SIG-M5 treated with dmso at 0.1 percent for 504 hours (cell line): ENCODE measurements around the gene TMEM184A.
A peak's percentile ranks its signal among the peaks of the same experiment; 100 is the strongest.
"Not testable (repeated sequence)": the region's sequence is repeated elsewhere in the genome, so short reads cannot be mapped to it uniquely, and the experiment has no call there.

Experiments used
- DNase-seq: peaks from one replicate; lab custom pipeline; 2025; ENCODE audit not compliant: unreplicated experiment; lab: John Stamatoyannopoulos, UW

TMEM184A gene

GRCh38 chr7:1529383-1530116, 26.5 kb downstream of the TMEM184A start:
- no peak for DNase-seq

- peak; percentile 11 for DNase-seq
Measured at GRCh38 chr7:1526271-1526754, 29.7 kb downstream of the TMEM184A start.

GRCh38 chr7:1525409-1525808, 30.6 kb downstream of the TMEM184A start:
- no peak for DNase-seq

- DNase-seq: no peak
Measured at GRCh38 chr7:1523844-1524243, 32.2 kb downstream of the TMEM184A start.

GRCh38 chr7:1523208-1523607, 32.8 kb downstream of the TMEM184A start:
- no peak for DNase-seq

- DNase-seq: no peak
Measured at GRCh38 chr7:1521456-1521855, 34.5 kb downstream of the TMEM184A start.

- peak; percentile 25 for DNase-seq
Measured at GRCh38 chr7:1520539-1521234, 35.3 kb downstream of the TMEM184A start.

GRCh38 chr7:1519322-1519922, 36.6 kb downstream of the TMEM184A start:
- DNase-seq: not testable (repeated sequence)

- DNase-seq: no peak
Measured at GRCh38 chr7:1516586-1517251, 39.3 kb downstream of the TMEM184A start.

- DNase-seq: not testable (repeated sequence)
Measured at GRCh38 chr7:1515509-1515967, 40.5 kb downstream of the TMEM184A start.

- no peak for DNase-seq
Measured at GRCh38 chr7:1514995-1515401, 41.0 kb downstream of the TMEM184A start.

- no peak for DNase-seq
Measured at GRCh38 chr7:1514407-1514806, 41.6 kb downstream of the TMEM184A start.

GRCh38 chr7:1513657-1514095, 42.3 kb downstream of the TMEM184A start:
- DNase-seq: no peak

GRCh38 chr7:1512781-1513656, 43.0 kb downstream of the TMEM184A start:
- DNase-seq: peak; percentile 79

GRCh38 chr7:1511444-1512422, 44.3 kb downstream of the TMEM184A start:
- DNase-seq: no peak

GRCh38 chr7:1510780-1511154, 45.2 kb downstream of the TMEM184A start:
- DNase-seq: no peak

GRCh38 chr7:1509226-1509625, 46.8 kb downstream of the TMEM184A start:
- no peak for DNase-seq

GRCh38 chr7:1508277-1508758, 47.7 kb downstream of the TMEM184A start:
- DNase-seq: no peak
